ENCODE measurements around the gene CPNE5.

The CPNE5 gene

GRCh38 chr6:36800223-36801076 lies 38.8 kb downstream of the CPNE5 start:
- no peak for TF ChIP-seq CTCF (IDR thresholded peaks at IDR 0.05; ENCODE audit: low read depth, low read length, missing control alignments)
- no peaks in the 10 kb centered on the region for H3K36me3 ChIP-seq (replicated peaks)
- no peak overlapping the region for H3K27ac ChIP-seq
- H3K27me3 ChIP-seq (replicated peaks): peaks cover 8% of the 10 kb centered on the region
- H3K4me3 ChIP-seq (ENCODE audit: low read depth, low read length): no peak overlapping the region
- no peak for DNase-seq
- in situ Hi-C loops (cut with HindIII; ENCODE audit: low pct_ligation_motif_present, low sequenced_read_pairs): no loop called here

GRCh38 chr6:36798852-36799251 lies 40.4 kb downstream of the CPNE5 start:
- DNase-seq: no peak
- Histone ChIP-seq H3K4me3 (ENCODE audit: low read depth, low read length) (no peak overlapping the region), H3K36me3 (replicated peaks) (no peaks in the 10 kb centered on the region), H3K27me3 (replicated peaks) (no peaks in the 10 kb centered on the region), H3K27ac (no peak overlapping the region)
- TF ChIP-seq CTCF (IDR thresholded peaks at IDR 0.05; ENCODE audit: low read depth, low read length, missing control alignments): no peak
- in situ Hi-C loops (cut with HindIII; ENCODE audit: low pct_ligation_motif_present, low sequenced_read_pairs): no loop called here

GRCh38 chr6:36797653-36798052 lies 41.6 kb downstream of the CPNE5 start:
- in situ Hi-C loops (cut with HindIII; ENCODE audit: low pct_ligation_motif_present, low sequenced_read_pairs): no loop called here
- no peak for TF ChIP-seq CTCF (IDR thresholded peaks at IDR 0.05; ENCODE audit: low read depth, low read length, missing control alignments)
- Histone ChIP-seq H3K27ac (no peak overlapping the region), H3K36me3 (replicated peaks) (no peaks in the 10 kb centered on the region), H3K4me3 (ENCODE audit: low read depth, low read length) (no peak overlapping the region), H3K27me3 (replicated peaks) (peaks cover 7% of the 10 kb centered on the region)
- no peak for DNase-seq

GRCh38 chr6:36797055-36797454 lies 42.2 kb downstream of the CPNE5 start:
- TF ChIP-seq CTCF (IDR thresholded peaks at IDR 0.05; ENCODE audit: low read depth, low read length, missing control alignments): no peak
- Histone ChIP-seq H3K27me3 (replicated peaks) (peaks cover 7% of the 10 kb centered on the region), H3K36me3 (replicated peaks) (no peaks in the 10 kb centered on the region), H3K27ac (no peak overlapping the region), H3K4me3 (ENCODE audit: low read depth, low read length) (no peak overlapping the region)
- DNase-seq: no peak
- in situ Hi-C loops (cut with HindIII; ENCODE audit: low pct_ligation_motif_present, low sequenced_read_pairs): no loop called here

GRCh38 chr6:36794713-36795065 lies 44.6 kb downstream of the CPNE5 start:
- Histone ChIP-seq H3K27me3 (replicated peaks) (peaks cover 12% of the 10 kb centered on the region), H3K27ac (no peak overlapping the region), H3K4me3 (ENCODE audit: low read depth, low read length) (no peak overlapping the region), H3K36me3 (replicated peaks) (no peaks in the 10 kb centered on the region)
- no peak for DNase-seq
- no peak for TF ChIP-seq CTCF (IDR thresholded peaks at IDR 0.05; ENCODE audit: low read depth, low read length, missing control alignments)
- in situ Hi-C loops (cut with HindIII; ENCODE audit: low pct_ligation_motif_present, low sequenced_read_pairs): no loop called here

Measured in brain microvascular endothelial cell (primary cell).